GM18861 (cell line): ENCODE measurements around the gene GUCY1B1.
A peak's percentile ranks its signal among the peaks of the same experiment; 100 is the strongest.
"Not testable (repeated sequence)": the region's sequence is repeated elsewhere in the genome, so short reads cannot be mapped to it uniquely, and the experiment has no call there.

Experiments used
- ATAC-seq: cut with Tn5 transposase; IDR thresholded peaks from one replicate; pipeline ENCODE4 v1.9.1; 2021; ENCODE audit not compliant: unreplicated experiment

GUCY1B1 gene

GRCh38 chr4:155761916-155762315 lies 3.1 kb downstream of the GUCY1B1 start:
- no peak for ATAC-seq

GRCh38 chr4:155762334-155762733 lies 3.5 kb downstream of the GUCY1B1 start:
- ATAC-seq: no peak

- no peak for ATAC-seq
Observed at GRCh38 chr4:155763551-155763950, 4.7 kb downstream of the GUCY1B1 start.

- no peak for ATAC-seq
Observed at GRCh38 chr4:155765149-155765548, 6.3 kb downstream of the GUCY1B1 start.

- no peak for ATAC-seq
Observed at GRCh38 chr4:155766622-155767021, 7.8 kb downstream of the GUCY1B1 start.

- ATAC-seq: no peak
Observed at GRCh38 chr4:155768370-155768769, 9.5 kb downstream of the GUCY1B1 start.

- ATAC-seq: peak; percentile 72
Observed at GRCh38 chr4:155769090-155769489, 10.3 kb downstream of the GUCY1B1 start.

GRCh38 chr4:155772459-155773195 lies 13.8 kb downstream of the GUCY1B1 start:
- no peak for ATAC-seq

- no peak for ATAC-seq
Observed at GRCh38 chr4:155773196-155773800, 14.5 kb downstream of the GUCY1B1 start.

GRCh38 chr4:155774033-155774432 lies 15.2 kb downstream of the GUCY1B1 start:
- ATAC-seq: no peak

GRCh38 chr4:155777971-155778735 lies 19.3 kb downstream of the GUCY1B1 start:
- no peak for ATAC-seq

- ATAC-seq: no peak
Observed at GRCh38 chr4:155780775-155781174, 22.0 kb downstream of the GUCY1B1 start.

- no peak for ATAC-seq
Observed at GRCh38 chr4:155781249-155781831, 22.5 kb downstream of the GUCY1B1 start.

- ATAC-seq: no peak
Observed at GRCh38 chr4:155784637-155785036, 25.8 kb downstream of the GUCY1B1 start.

- ATAC-seq: no peak
Observed at GRCh38 chr4:155785828-155786227, 27.0 kb downstream of the GUCY1B1 start.

GRCh38 chr4:155787113-155787710 lies 28.4 kb downstream of the GUCY1B1 start:
- peak; percentile 99 for ATAC-seq

- no peak for ATAC-seq
Observed at GRCh38 chr4:155789391-155789790, 30.6 kb downstream of the GUCY1B1 start.

GRCh38 chr4:155789982-155790381 lies 31.2 kb downstream of the GUCY1B1 start:
- no peak for ATAC-seq

GRCh38 chr4:155794589-155795236 lies 35.9 kb downstream of the GUCY1B1 start:
- no peak for ATAC-seq

GRCh38 chr4:155795991-155796390 lies 37.2 kb downstream of the GUCY1B1 start:
- ATAC-seq: no peak

GRCh38 chr4:155797581-155797980 lies 38.8 kb downstream of the GUCY1B1 start:
- not testable (repeated sequence) for ATAC-seq
